GM21825 (cell line): Measurements from ENCODE around the gene LRRN3.

ENCODE experiments used
- ATAC-seq: cut with Tn5 transposase; IDR thresholded peaks from one replicate; pipeline ENCODE4 v1.9.1; 2021; ENCODE audit warnings: mild to moderate bottlenecking, moderate library complexity; ENCODE audit not compliant: unreplicated experiment

Gene LRRN3

GRCh38 chr7:111103678-111104274 lies 12.8 kb downstream of the LRRN3 start:
- peak; percentile 67 for ATAC-seq

GRCh38 chr7:111104710-111105109 lies 13.8 kb downstream of the LRRN3 start:
- no peak for ATAC-seq

- ATAC-seq: no peak
Observed at GRCh38 chr7:111105269-111105668, 14.3 kb downstream of the LRRN3 start.

- ATAC-seq: no peak
Observed at GRCh38 chr7:111107579-111107978, 16.7 kb downstream of the LRRN3 start.

- no peak for ATAC-seq
Observed at GRCh38 chr7:111108000-111108399, 17.1 kb downstream of the LRRN3 start.

GRCh38 chr7:111108496-111108895 lies 17.6 kb downstream of the LRRN3 start:
- no peak for ATAC-seq

GRCh38 chr7:111112439-111112838 lies 21.5 kb downstream of the LRRN3 start:
- ATAC-seq: no peak

GRCh38 chr7:111113263-111114017 lies 22.5 kb downstream of the LRRN3 start:
- ATAC-seq: peak; percentile 67

GRCh38 chr7:111115966-111116365 lies 25.0 kb downstream of the LRRN3 start:
- ATAC-seq: no peak

GRCh38 chr7:111126987-111127386 lies 36.1 kb downstream of the LRRN3 start:
- no peak for ATAC-seq

- ATAC-seq: no peak
Observed at GRCh38 chr7:111129435-111129834, 38.5 kb downstream of the LRRN3 start.

GRCh38 chr7:111132833-111133232 lies 41.9 kb downstream of the LRRN3 start:
- ATAC-seq: no peak

- peak; percentile 75 for ATAC-seq
Observed at GRCh38 chr7:111137296-111138192, 46.6 kb downstream of the LRRN3 start.

- ATAC-seq: peak; percentile 99
Observed at GRCh38 chr7:111138193-111138569, 47.3 kb downstream of the LRRN3 start.

GRCh38 chr7:111138586-111138985 lies 47.7 kb downstream of the LRRN3 start:
- no peak for ATAC-seq

GRCh38 chr7:111140091-111140865 lies 49.4 kb downstream of the LRRN3 start:
- no peak for ATAC-seq

- ATAC-seq: no peak
Observed at GRCh38 chr7:111145472-111145871, 54.5 kb downstream of the LRRN3 start.

GRCh38 chr7:111146136-111146535 lies 55.2 kb downstream of the LRRN3 start:
- no peak for ATAC-seq

- ATAC-seq: no peak
Observed at GRCh38 chr7:111147708-111148533, 57.0 kb downstream of the LRRN3 start.

- ATAC-seq: no peak
Observed at GRCh38 chr7:111150709-111151108, 59.8 kb downstream of the LRRN3 start.
